ENCODE data around the gene DCUN1D4.

DCUN1D4 gene

DNA sequence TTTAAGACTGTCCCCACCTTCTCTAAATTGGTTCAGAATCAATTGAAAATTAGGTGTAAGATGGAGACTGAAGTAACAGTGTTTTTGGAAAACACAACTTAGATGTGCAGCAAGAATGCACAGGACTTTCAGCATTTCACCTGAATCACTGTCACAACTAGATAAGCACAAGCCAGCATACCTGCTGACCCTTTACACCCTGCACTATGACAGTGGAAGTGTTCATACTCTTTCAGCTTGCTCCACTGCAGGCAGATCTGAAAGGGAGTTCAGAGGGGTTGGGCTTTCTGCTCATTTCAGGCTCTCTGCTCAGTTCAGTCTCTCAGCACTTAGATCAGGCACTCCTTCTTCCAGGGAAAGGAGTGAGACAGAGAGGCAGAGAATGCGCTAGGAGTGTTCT is 22.8 kb downstream of the DCUN1D4 start:
- H3K27ac ChIP-seq: no peak overlapping the region

DNA sequence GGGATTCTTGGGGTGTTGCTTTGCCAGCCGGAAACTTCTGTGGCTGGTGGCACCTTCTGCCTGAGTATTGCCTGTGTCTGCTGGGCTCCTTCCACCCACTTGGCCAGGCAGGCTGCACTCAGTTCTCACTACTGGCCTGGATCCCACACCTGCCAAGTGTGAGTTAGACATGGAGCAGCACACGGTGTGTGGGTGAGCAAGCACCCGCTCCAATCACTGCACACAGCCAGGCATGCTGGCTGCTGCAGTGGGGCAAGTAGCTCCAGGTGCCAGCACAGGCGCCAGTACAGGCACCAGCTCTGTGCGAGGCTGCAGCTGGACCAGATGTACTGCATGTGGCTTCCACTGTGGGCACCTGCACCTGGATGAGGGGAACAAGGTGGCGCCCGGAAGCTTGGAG is 23.9 kb downstream of the DCUN1D4 start:
- Histone ChIP-seq H3K36me3 (peaks cover 30% of the 10 kb centered on the region), H3K9me3 (ENCODE audit: severe bottlenecking) (no peaks in the 10 kb centered on the region), H3K4me3 (ENCODE audit: low read depth, low read length) (no peak overlapping the region), H3K27ac (no peak overlapping the region), H3K27me3 (ENCODE audit: insufficient read depth, low read depth, severe bottlenecking) (no peaks in the 10 kb centered on the region)
- TF ChIP-seq, protein P1, sequence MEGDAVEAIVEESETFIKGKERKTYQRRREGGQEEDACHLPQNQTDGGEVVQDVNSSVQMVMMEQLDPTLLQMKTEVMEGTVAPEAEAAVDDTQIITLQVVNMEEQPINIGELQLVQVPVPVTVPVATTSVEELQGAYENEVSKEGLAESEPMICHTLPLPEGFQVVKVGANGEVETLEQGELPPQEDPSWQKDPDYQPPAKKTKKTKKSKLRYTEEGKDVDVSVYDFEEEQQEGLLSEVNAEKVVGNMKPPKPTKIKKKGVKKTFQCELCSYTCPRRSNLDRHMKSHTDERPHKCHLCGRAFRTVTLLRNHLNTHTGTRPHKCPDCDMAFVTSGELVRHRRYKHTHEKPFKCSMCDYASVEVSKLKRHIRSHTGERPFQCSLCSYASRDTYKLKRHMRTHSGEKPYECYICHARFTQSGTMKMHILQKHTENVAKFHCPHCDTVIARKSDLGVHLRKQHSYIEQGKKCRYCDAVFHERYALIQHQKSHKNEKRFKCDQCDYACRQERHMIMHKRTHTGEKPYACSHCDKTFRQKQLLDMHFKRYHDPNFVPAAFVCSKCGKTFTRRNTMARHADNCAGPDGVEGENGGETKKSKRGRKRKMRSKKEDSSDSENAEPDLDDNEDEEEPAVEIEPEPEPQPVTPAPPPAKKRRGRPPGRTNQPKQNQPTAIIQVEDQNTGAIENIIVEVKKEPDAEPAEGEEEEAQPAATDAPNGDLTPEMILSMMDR (IDR thresholded peaks at IDR 0.05; ENCODE audit: low read depth, low read length): no peak
- DNase-seq: no peak

More for the DNA sequence above, 22.8 kb downstream of the DCUN1D4 start:
- H3K27me3 ChIP-seq (ENCODE audit: insufficient read depth, low read depth, severe bottlenecking): no peaks in the 10 kb centered on the region
- no peaks in the 10 kb centered on the region for H3K9me3 ChIP-seq (ENCODE audit: severe bottlenecking)
- H3K36me3 ChIP-seq: peaks cover 31% of the 10 kb centered on the region
- no peak overlapping the region for H3K4me3 ChIP-seq (ENCODE audit: low read depth, low read length)
- TF ChIP-seq, protein P1 (IDR thresholded peaks at IDR 0.05; ENCODE audit: low read depth, low read length): no peak
- DNase-seq: no peak

DNA sequence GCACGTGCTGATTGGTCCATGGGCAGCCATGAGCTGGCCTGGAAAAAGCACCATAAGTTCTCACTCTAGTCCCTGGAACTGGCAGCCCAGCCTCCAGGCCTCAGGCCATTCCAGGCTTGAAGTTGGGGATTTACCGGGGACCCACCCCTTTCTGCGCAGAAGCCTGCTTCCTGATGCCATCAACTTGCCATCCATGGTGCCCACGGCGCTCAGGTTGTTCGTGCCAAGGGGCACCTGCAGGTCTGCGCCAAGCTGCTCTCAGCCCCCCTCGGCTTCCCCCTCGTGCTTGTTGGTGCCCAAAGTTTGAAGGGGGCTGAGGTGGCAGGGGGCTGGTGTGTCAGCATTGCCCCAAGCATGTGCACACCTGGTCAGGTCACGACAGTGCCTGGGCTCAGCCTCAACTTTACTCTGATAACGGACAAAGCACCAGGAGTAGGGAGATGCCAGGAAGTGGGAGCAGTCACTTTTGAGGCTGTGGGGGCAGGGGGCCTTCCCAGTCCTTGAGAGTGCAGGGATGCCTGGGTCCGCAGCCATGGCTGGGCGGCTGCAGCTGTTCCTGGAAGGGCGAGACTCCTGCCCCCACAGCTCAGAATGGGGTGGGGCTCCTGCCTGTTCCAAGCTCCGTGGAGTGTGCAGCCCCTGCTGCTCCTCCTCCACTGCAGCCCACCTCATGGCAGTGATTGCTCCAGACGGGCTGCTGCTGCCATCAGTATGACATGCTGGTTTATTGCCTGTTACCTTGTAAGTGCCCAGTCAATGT is 24.9 kb downstream of the DCUN1D4 start:
- Histone ChIP-seq H3K36me3 (peaks cover 40% of the 10 kb centered on the region), H3K27me3 (ENCODE audit: insufficient read depth, low read depth, severe bottlenecking) (no peaks in the 10 kb centered on the region), H3K27ac (no peak overlapping the region), H3K4me3 (ENCODE audit: low read depth, low read length) (no peak overlapping the region), H3K9me3 (ENCODE audit: severe bottlenecking) (no peaks in the 10 kb centered on the region)
- no peak for DNase-seq
- TF ChIP-seq, protein P1 (IDR thresholded peaks at IDR 0.05; ENCODE audit: low read depth, low read length): no peak

DNA sequence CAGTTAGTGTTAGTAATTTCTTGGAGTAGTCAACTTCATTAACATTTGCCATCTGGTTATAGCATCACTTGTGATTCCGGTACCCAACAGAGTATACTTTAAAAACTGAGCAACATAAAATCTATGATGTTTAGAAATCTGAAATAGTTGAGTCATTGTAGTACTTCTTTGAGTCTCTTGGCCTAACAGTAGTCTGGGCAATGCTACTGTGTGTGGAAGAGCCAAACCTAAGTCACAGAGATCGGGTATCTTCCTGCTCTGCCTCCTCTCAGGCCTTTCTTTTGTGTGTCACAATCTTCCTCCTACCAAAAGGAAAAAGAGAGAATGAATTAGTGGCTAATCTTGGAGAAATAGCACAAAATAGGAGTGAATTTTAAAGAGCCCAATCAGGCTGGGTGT is 25.5 kb downstream of the DCUN1D4 start:
- peaks cover 41% of the 10 kb centered on the region for H3K36me3 ChIP-seq
- no peaks in the 10 kb centered on the region for H3K27me3 ChIP-seq (ENCODE audit: insufficient read depth, low read depth, severe bottlenecking)
- H3K4me3 ChIP-seq (ENCODE audit: low read depth, low read length): no peak overlapping the region
- no peak for DNase-seq
- no peaks in the 10 kb centered on the region for H3K9me3 ChIP-seq (ENCODE audit: severe bottlenecking)
- TF ChIP-seq, protein P1 (IDR thresholded peaks at IDR 0.05; ENCODE audit: low read depth, low read length): no peak
- H3K27ac ChIP-seq: no peak overlapping the region

DNA sequence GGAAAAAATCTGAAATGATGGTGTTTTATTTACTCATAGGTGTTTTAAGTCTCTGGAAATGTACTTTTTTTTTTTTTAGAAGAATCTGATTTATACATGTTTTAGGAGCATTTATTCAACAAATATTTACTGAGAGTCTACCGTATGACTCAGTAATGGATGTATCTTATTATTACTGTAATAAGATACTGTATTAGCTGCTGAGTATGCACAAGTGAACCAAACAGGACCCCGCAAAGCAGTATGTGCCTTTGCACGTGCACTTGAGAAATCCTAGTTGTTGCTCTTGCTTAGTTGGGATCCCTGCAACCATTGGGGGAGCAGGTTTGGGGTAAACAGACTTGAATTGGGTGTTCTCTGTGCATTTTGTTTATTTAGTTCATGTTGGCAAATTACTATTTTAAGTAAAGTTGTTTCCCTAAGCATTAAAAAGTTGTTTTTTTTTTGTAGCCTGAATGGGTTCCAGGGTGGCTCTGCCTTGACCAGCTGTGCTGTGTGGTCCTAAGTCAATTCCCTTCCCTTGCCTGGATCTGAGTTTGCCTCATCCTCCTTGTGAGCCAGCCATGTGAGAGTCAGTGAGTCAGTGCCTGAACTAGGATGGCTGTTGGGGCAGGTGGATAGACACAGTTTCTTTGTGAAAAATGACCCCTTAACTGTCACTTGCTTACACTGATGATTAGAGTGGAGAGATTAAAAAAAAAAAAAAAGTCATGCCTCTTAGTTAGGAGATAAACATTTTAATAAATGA is 27.7 kb downstream of the DCUN1D4 start:
- Histone ChIP-seq H3K9me3 (ENCODE audit: severe bottlenecking) (no peaks in the 10 kb centered on the region), H3K36me3 (peaks cover 48% of the 10 kb centered on the region), H3K4me3 (ENCODE audit: low read depth, low read length) (no peak overlapping the region), H3K27me3 (ENCODE audit: insufficient read depth, low read depth, severe bottlenecking) (no peaks in the 10 kb centered on the region), H3K27ac (no peak overlapping the region)
- TF ChIP-seq, protein P1 (IDR thresholded peaks at IDR 0.05; ENCODE audit: low read depth, low read length): no peak
- no peak for DNase-seq

Data from WERI-Rb-1 (cell line).